Kidney tubule cell (primary cell): Measurements from ENCODE around the gene PSMD13.
A peak's percentile ranks its signal among the peaks of the same experiment; 100 is the strongest.
"Not testable (repeated sequence)": the region's sequence is repeated elsewhere in the genome, so short reads cannot be mapped to it uniquely, and the experiment has no call there.

Experiments
- DNase-seq: peaks from one replicate; pipeline ENCODE4 v3.0.0-alpha.2; 2018; ENCODE audit warnings: low spot score

The PSMD13 gene

DNA sequence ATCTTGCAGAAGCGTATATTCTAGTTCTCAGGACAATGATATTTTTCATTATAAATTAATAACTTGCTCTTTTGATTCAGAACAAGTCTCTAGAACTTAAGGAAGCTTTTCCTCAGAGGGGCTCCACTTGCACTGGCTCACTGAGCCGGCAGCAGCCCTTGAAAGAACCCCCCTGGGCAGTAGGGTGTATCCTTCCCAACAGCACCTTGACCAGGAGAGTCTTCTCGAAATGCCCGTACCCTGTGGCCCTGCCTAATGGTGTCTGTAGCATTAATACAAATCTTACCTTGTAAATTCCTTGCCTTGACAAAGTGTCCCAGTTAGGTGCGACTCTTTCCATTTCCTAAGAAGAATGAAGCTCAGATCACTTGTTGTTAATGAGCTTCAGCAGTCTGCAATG lies 13.5 kb downstream of the PSMD13 start:
- DNase-seq = no peak

DNA sequence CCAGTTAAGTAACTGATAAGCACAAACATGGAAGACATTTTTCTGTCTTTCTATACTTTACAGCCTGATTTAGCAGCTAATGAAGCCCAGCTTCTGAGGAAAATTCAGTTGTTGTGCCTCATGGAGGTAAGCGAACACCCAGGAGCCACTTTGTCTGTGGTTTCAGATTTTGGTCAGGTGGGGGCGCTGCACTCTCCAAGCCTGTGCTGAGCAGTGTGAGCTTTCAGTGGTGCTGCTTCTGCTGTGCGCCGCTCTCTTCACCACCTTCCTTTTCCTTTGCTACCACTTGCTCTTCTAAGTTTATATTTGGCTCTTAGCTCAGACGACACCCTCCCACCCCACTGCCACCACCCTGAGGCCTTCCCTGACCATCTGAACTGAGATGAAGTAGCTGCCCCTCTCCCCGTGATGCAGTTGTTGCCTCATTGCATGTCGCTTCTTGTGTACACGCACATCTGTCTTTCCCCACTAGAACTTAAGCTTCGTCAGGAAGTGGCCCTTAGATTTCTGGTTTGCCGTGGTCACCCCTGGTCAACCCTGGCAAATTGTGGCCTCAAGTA lies 14.0 kb downstream of the PSMD13 start:
- DNase-seq = peak; percentile 44

DNA sequence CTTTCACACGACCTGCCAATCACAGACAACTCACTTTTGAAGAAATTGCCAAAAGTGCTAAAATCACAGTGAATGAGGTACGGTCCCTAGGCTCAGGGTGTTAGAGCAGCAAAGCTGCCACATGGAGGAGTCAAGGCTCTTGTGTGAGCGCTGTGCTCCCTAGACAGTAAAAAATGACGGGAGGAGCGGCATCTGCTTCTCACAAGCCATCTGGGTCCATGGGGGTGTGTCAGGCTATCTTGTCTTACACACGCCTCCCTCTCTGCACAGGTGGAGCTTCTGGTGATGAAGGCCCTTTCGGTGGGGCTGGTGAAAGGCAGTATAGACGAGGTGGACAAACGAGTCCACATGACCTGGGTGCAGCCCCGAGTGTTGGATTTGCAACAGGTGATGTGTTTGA lies 14.8 kb downstream of the PSMD13 start:
- DNase-seq = no peak

DNA sequence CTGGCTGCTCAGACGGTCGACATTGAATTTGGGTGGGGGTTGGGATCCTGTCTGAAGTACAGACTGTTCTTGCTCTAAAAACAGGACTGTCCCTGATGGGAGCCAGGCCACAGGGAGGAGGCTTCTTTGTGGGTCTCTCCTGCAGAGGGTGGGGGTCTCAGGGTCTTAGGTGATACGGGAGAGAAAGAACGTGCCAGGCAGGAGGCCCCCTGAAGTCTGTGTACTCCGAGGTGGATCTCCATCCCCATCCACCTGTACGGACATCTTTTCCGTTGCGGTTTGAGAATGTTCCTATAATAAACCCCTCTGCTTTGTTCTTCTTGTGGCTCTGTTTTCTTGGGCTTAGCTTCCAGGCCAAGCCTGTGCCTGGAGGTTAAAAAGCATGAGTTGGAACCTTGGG lies 15.9 kb downstream of the PSMD13 start:
- DNase-seq = no peak

DNA sequence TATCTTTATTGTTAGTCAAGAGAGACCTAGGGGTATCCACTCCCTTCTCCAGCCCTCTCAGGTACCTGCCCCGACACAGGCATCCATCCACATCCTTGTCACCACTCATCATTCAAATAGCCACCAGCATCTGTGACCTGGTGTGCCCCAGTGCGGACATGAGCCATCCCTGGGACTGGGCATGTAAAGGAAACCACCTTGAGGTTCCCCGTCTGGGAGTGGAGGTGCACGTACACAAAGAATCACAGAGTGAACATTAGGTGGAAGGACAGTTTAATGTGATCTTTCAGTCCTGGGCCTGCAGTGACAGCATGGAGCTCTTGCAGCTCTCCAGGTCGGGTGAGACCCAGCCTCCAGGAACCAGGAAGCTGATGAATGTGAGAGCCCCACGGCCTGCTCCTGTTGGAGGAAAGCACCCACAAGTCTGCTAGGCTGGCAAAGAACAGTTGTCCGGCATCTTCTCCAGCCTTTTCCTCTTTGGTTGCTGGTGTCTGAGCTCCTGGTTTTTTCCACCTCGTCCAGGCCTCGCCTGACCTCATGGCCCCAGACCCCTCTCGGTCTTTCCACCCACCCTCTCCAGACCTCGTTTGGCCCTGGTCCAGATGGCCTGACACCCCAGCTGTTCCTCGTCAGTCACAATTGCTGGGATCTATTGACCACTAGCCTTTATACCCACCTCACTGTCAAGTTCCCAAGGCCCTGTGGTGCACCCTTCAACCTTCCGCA lies 16.5 kb downstream of the PSMD13 start:
- DNase-seq = no peak

DNA sequence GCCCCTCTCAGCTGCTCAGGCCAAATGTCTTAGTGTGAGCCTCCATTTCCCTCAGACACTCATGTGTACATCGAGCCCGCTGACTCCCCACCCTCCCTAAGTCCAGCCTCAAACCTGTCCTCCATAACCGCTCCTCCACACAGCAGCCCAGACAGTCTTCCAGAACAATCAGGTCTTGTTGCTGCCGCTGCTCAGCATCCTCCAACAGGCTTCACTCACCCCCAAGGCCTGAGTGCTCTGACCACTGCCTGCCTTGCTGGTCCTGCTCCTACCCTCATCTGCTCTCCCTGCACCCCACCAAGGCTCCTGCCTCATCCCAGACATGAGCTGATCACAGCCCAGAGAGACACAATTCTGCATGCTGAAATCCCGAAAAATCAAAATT lies 17.1 kb downstream of the PSMD13 start:
- no peak for DNase-seq

DNA sequence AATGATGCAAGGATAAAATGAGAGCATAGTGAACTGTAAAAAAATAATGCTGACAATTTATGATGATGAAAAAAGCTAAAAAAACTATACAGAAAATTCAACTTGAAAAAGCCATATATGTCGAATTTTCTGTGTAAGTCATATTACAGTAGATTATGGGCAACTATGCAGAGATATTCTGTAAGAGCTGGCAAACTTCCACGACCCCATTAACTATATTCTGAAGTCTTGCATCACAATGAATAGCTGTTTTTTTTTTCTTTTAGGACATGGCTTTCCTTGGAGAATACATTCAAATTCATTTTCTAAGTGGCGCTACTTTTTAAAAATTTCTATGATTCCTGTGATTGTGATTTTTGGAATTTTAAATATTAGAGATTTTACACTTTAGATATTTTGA lies 18.4 kb downstream of the PSMD13 start:
- DNase-seq = no peak

DNA sequence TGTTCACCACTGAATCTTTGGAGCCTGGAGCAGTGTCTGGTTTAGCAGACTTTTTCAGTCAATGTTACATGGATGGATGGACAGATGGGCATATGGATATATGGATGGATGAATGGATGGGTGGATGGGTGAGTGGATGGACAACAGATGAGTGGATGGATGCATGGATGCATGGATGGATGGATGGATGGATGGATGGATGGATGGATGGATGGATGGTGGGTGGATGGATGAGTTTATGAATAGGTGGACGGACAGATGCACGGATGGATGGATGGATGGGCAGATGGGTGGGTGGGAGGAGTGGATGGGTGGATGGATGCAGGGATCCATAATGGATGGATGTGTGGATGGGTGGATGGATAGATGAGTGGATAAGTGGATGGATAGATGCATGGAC lies 19.0 kb downstream of the PSMD13 start:
- no peak for DNase-seq

DNA sequence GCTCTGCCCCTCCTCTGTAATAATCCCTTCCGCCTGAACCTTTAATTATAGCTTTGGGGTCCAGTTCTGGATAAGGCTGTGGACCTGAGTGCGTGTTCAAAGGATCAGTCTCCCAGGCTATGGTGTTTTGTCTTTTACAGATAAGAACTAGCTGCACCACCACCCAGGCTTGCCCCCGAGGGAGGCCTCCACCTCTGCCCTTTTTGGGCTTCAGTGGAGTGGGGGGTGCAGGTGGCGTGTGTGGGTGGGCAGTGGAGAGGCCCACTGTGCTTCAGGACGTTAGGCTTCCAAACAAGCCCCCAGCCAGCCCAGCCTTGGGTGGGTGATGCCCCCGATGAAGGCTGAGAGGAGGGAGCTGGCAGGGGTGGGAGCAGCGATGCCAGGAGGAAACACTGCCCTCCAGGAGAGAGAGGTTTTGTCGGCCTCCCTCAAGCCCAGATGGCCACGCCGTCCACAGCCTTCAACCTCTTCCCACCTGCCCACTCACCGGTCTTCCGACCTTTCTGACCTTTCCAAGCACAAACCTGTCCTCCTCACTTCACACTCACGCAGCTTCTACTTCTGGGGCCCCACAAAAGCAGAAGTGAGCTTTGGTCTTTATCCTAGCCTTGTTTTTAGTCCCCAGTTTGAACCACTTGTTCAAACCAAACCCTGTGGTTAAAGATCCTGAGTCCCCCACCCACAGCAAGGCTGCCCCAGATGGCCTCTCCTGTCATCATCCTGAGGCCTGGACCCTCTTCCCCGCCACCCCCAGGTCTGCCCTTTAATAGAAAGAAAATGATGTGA lies 20.4 kb downstream of the PSMD13 start:
- no peak for DNase-seq

DNA sequence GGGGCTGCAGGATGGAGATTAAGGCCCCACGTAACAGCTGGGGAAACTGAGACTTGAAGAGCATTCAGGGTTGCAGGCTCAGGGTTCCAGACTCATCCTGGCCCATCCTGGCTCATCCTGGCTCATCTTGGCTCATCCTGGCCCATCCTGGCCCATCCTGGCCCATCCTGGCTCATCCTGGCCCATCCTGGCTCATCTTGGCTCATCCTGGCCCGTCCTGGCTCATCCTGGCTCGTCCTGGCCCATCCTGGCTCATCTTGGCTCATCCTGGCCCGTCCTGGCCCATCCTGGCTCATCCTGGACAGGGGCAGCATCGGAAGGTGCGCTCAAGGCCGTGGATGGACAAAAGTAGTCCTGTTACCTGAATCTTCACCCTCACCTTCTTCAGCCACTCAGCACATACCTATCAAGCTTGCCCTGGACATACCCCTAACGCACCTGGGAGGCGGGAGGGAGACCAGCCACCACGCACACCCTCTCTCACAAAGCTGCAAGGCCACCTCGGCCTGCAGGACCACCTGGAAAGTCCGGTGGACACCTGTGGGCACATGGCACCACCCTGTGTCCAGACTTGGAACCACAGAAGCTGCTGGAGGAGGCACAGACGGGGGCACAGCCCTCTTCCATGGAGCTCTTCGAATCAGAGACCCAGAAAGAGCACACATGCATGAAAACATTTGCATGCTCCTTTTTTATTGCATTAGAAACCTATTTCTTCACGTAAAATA lies 21.2 kb downstream of the PSMD13 start:
- DNase-seq = peak; percentile 11

DNA sequence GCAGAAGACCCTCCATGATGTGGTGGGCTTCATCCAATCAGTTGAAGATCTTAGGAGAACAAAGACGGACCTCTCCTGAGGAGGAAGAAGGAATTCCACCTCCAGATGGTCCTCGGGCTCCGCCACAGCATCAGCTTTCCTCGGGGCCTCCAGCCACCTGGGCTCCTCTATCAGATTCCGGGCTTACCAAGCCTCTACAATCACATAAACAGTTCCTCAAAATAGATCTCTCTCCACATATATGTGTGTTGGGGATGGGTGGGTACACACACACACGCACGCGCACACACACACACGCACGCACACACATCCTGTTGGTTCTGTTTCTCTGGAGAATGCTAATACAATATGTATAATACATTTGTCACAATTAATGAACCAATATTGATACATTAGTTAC lies 22.6 kb downstream of the PSMD13 start:
- DNase-seq = no peak

DNA sequence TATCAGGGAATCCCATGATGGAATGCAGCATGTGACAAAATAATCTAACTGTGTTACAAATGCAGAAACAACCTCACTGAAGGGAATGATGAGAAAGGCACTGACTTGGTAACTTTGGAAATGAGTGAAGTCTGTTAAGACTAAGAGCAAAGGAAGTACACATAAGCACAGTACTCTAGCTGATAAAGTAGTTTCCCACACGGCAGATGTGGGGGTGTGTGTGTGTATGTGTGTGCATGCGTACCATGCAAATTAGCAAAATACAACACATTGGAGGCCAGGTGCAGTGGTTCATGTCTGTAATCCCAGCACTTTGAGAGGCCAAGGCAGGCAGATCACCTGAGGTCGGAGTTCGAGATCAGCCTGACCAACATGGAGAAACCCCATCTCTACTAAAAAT lies 24.8 kb downstream of the PSMD13 start:
- no peak for DNase-seq

DNA sequence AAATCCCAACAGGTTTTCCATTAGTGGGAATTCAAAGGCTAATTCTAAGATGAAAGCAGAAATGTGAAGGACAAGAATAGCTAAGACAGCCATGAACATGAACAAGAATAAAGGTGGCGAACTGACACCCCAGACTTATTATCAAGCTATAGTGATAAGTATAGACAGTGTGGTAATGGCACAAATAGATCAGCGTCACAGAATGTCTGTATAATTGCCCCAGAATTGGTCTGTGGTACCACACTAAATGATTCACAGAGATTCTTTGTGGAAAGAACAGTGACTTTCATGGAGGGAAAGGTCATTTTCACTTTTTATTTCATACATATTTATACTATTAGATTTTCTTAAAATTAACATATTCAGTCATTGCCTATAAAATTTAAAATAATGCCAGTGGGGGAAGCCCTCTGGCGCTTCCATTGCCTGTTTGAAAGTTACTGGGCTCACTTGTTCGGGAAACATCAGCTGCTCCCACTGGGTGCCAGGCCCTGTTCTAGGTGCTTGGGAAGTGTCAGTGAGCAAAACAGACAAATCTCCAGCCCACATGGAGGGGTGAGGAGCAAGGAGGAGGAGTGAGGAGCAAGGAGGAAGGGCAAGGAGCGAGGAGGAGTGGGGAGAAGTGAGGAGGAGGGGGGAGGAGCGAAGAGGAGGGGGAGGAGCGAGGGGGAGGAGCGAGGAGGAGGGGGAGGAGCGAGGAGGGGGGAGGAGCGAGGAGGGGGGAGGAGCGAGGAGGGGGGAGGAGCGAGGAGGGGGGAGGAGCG lies 30.1 kb downstream of the PSMD13 start:
- DNase-seq = no peak

DNA sequence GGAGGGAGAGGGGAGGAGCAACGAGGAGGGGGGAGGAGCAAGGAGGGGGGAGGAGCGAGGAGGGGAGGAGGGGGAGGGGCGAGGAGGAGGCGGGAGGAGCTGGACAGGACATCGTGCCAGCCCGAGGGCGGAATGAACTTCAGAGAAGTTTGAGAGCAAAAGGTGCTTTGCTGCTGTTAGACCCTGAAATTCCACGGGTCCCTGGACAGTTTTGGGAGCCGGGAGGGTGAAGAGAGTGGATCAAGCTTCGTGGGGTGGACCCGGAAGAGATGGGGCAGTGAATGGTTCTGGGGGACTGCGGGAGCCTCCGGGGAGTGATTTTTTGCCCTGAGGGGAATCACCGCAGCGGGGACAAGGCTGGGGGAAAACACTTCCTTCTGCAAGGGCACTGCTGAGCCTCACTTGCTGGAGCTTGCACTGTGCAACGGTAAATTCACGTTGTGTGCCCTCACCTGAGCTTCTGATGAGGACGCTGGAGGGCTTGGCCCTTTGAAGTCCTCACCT lies 30.8 kb downstream of the PSMD13 start:
- no peak for DNase-seq

DNA sequence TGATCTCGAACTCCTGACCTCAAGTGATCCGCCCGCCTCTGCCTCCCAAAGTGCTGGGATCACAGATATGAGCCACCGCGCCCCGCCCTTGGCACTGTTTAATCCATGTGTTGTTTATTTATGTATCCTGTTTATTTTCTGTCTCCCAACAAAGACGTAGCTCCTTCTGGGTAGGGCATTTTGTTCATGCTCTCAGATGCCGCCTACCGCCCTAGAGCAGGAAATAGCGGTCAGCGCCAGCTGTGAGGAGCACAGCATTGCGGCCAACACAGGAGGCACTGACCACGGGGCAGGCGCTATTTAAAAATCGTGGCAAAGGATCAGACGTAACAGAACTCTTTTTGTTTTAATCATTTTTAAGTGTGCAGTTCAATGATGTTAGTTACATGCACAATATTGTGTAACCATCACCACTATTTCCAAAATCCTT lies 32.0 kb downstream of the PSMD13 start:
- DNase-seq = not testable (repeated sequence)

DNA sequence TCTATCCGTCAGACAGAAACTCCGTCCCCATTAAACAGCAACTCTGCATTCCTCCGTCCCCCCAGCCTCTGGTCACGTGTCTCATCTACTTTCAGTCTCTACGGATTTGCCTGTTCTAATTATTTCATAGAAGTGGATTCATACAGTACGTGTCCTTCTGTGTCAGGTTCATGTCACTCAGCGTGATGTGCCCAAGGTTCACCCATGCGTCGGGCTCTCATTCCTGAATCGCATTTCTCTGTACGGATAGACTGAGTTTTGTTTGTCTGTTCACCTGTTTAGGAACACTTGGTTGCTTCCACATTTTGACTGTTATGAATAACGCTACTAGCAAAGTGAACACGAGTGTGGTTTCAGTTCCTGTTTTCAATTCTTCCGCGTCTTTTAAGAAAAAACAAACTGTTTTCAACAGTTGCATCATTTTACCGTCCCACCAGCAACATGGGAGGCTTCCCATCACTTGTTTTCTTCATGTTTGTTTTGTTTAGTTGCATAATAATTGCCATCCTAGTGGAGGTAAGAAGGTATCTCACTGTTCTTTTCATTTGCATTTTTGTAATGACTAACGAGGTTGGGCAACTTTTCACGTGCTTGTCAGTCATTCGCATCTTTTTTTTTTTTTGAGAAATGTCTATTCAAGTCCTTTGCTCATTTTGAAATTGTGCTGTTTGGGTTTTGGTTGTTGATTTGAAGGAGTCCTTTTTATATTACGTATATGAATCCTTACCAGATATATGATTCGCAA lies 32.5 kb downstream of the PSMD13 start:
- no peak for DNase-seq

DNA sequence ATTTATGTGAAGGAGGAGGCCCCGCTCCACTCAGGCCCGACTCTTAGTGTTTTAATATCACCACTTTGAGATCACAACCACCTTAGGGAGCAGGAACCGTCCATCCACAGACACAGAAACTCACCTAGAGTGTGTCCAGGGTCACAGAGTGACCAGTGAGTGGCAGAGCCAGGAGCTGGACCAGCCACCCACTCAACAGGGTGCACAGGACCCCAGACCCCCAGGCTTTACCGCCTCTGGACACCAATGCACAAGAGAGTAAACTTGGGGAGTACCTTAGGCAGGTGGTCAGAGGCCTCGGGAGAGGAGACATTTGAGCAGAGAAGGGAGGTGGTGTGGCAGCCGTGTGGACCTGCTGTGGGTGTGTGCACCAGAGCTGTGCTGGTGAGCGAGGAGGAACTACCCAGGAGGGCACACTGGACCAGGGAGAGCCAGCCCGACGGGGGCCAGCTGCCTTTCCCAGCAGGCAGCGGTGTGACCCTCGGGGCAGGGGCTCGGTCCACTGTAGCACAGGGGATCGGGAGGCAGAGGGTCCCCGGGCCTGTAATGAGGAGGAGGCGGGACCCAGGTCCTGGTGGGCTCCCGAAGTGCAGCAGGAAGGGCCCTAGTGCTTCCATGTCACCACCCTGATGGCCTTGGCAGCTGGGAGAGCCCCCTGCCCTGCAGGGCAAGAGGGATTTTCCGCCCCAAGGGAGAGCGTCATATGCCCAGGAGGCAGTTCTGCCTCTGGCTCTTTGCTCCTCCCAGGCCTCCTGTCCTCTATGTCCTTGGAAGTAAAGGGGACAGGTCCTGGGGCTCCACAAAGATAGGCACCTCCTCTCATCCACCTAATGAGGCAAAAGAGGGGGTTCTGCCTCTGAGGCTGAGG lies 33.9 kb downstream of the PSMD13 start:
- no peak for DNase-seq

DNA sequence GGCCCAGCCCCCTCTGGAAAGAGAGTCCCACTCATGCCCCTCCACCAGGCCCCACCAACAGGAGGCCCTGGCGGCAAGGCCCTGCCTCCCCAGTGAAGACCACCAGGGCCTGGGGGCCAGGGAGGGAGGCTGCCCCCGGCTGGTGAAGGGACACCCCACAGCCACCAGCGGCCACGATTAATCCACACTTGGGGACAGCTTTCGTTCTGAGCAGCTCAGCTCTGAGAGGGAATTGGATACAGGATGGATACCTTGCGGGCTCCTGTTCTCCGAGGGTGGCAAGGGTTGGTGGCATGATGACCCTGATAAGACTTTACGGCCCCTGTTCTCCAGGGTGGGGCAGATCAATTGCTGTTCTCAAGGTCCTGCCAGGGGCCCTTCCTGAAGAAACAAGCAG lies 34.5 kb downstream of the PSMD13 start:
- no peak for DNase-seq

DNA sequence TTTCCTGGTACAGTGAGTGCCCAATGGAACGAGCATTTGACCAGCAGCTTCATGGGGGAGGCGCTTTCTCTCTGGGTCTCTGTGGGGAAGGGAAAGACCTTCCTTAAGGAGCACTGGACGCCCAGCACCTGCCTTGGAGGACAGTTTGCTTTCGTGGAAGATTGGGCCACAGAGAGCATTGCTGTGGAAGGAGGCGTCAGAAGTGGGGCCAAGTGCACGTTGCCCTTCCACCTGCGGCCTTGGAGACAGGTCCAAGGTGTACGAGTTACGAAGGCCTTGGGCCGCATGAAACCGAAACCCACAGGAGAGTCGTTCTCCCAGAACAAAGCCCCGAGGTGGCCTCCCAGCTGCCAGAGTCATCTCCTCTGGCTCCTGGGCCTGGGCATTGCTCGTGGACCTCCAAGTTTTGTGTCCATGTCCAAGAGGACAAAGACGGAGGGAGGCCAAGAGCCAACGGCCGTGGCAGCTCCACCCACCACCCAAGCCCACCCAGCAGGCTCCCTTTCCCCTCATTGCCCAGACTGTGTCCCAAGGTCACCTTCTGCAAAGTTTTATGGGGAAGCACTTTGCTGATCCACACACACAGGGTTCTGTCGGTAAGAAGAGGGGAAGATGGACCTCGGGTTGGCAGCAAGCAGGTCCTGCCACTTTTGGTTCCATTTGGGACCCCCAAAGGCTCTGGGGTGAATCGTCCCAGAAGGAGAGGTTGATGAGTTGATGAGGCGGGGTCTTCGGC lies 35.6 kb downstream of the PSMD13 start:
- DNase-seq = no peak

DNA sequence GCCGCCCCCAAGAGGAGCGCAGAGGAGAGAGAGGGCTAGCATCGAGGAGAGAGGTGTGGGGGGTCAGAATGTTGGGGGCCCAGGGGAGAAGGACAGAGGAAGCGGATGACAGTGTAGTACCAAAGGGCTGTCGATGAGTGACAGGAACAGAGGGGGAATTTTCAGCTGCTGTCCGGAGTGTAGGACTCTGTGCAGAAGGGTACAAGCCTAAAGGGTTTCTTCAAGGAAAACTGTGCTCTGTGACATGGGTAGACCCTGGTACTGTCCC lies 36.1 kb downstream of the PSMD13 start:
- DNase-seq = no peak
